ENCODE results near the gene BACH1.

GRCh38 chr21:29376556-29376955 is 77.8 kb downstream of the BACH1 start:
- TF ChIP-seq POLR2A (IDR thresholded peaks at IDR 0.05; ENCODE audit: control extremely low read depth in 1 of 2, low read depth in 2 of 2, low read length in 2 of 2) = no peak
- no peak for TF ChIP-seq SIX5 (IDR thresholded peaks at IDR 0.05; ENCODE audit: low read depth, low read length)
- no peak for TF ChIP-seq TEAD4 (IDR thresholded peaks at IDR 0.05; ENCODE audit: low read depth, low read length)

Measured in H1 (cell line).